Left kidney (tissue), 2 donors: ENCODE results near the gene DHX15. TPM values are rescaled to one million over a fixed set of nuclear protein-coding genes. Genes with fewer than 3 reads are reported as not detected.
"Not testable (repeated sequence)": the region's sequence is repeated elsewhere in the genome, so short reads cannot be mapped to it uniquely, and the experiment has no call there.

ENCODE experiments used
- DNase-seq: peaks from one replicate; pipeline ENCODE4 v3.0.0-alpha.2; 2013
- polyA plus RNA-seq: library from polyadenylated mRNA; unstranded; fragments of 120-200 nt; gene quantifications from one replicate; pipeline ENCODE4 v1.2.1, GENCODE V29; 2013; ENCODE audit not compliant: insufficient read length

DHX15 gene
- polyA plus RNA-seq, 1 donor = 290 TPM

DNA sequence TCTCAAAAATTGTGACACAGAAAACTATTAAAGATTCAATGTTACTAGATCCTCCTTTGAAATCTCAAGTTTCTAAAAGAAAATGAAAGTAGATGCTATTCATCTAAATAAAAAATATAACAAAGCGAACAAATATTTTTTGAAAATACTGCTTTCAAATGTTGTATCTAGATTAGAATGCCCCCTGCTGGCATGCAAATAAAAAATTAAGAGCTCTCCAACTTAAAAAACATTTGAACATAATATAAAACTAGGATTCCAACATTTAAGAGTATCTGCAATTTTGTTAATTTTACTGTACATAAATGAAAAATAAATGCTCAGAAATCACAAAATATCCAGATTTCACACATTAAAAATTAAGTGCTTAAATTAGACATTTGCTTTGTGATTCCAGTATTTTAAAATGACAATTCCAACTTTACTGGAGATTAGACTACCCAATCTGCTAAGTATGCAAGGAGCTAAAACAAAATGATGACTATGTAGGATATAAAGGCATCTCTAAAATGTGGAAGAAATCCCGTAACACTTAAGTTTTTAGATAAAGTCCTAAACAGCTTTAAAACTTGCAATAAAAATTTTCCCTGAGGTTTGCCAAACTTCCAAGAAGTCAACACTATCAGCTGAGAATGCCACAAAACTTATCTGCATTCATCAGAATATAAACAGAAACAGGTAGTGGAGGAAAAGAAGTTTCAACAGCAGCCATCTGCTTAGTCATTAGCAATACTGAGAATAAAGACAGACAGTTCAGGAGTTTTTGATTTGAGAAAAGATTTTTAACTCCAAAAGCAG is 32.7 kb downstream of the DHX15 start:
- DNase-seq = no peak

DNA sequence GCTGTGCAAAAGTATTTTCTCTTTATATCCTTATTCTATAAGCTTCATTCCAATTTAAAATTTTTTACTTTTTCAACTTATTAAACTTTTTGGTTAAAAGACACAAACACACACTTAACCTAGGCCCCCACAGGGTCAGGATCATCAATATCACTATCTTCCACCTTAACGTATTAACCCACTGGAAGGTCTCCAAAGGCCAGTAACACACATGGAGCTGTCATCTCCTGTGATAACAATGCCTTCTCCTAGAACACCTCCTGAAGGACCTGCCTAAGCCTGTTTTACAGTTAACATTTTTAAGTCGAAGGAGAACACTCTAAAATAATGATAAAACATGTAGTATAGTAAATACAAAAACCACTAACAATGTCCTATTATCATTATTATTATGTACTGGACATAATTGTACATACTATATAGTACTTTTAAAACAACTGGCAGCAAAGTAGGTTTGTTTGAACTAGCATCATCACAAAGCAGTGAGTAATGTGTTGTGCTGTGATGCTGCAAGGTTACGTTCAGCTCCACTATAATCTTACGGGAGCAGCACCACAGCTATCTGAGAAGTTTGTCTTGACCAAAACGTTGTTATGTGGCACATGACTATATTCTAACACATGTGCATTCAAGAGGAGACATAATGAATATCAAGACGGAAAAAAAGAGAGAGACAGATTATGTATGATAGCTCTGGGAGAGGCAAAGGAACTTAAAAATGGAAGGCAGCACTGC is 33.7 kb downstream of the DHX15 start:
- DNase-seq = no peak

DNA sequence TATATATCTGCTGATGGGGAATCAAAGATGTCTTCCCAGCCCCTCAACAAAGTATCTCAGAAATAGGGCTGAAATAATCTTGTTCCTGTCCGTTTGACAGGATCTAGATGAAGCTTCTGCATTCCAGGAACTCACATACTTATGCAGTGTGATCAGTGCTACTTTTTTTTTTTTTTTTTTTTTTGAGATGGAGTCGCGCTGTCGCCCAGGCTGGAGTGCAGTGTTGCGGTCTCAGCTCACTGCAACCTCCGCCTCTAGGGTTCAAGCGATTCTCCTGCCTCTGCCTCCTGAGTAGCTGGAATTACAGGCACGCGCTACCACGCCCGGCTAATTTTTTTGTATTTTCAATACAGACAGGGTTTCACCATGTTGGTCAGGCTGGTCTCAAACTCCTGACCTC is 36.4 kb downstream of the DHX15 start:
- DNase-seq = no peak

DNA sequence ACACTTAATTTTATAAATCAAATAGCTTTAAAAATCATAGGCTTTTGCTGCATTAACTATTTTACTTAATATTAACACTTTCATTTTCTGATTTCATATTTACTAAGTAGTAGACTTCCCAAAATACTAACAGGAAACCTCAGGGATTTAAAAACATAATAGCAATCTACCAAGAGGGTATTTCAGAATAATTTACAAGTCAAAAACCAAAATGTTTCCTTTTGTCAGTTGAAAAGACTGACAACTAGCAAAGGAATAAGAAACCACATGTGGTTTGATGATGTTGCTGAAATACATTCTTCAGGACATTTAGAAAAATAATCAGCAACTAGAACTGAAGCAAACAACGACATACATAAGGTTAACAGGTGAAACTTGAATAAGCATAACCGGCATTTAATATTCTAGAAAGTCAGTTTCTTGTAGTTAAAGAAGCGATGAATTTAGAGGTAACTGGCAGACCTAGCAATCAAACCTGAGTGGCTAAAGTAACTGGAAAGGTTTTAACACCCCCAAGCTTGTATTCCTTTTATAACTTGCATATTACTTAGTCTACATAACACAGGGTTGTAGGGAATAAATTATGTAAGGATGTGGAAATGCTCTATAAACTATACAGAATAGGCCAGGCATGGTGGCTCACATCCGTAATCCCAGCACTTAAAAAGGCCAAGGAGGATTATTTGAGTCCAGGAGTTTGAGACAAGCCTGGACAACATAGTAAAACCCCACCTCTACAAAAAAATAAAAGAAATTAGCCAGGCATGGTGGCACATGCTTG is 40.0 kb downstream of the DHX15 start:
- no peak for DNase-seq

DNA sequence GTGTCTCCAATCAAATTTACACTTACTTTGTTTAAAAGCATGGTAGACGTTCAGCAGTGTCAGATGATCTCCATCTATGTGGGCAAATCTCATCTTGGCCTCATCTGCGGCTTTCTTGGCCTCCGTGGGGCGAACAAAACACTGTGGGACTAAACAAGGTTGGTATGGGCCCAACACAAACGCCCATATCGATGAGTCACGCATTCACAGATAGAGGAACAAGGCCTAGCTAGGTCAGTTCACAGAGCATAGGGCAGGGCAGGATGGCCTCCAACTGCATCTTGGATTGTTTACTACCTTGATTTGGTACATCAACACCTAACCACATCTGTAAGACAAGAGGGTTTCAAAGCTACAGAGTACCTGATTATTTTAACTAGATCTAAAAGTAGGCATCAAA is 47.3 kb downstream of the DHX15 start:
- no peak for DNase-seq

DNA sequence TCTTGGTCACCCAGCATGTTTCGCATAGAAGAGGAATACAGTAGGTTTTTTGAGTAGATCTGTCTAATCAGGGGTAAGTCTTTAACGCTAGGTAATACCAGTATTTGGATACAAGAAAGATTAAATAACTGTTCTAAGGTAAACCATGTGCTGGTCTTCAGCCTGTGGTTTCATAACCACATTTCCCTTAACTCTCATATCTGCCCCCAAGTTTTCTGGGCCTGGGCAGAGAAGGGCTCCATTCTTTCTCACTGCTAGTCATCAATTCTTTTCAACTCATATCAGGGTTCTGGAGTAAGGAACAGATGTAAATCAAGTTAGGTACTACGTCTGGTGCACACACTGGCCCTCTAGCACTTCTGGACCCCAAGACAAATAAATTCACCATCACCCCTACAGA is 49.0 kb downstream of the DHX15 start:
- DNase-seq = no peak

DNA sequence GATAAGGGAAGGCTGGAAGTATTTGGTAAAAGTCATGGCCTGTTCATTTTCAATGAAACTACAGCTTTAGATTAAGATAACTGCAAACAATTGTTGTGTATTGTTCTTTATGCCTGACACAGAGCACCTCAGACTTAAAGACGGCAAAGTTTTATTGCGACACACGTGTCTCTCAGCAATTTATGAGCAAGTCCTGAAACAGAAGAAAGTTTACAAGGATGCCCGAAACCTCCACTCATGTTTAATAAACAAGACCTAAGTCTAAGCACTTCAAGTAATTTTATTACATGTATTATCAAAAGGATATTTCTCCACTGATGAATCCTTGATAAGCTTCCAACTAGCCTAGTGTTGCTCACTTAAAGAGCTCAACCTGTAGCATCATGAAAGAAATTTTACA is 51.0 kb downstream of the DHX15 start:
- DNase-seq = no peak

DNA sequence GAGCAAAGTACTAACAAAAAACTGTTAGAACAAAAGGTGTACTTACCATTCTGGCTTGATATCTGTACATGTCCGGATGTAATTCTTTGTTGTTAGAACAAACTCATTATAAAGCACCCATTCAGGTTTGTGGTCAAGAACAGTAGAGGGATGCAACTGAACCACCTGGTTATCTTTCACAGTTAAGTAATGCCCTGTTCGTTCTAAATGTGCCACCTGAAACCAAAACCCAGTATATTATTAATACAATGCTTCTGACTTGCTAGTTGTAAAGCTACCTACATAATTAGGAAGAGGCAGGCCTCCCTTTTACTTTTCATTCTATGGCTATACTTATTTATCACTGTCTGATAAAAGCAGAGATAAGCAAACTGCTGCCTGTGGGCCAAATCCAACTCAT is 54.8 kb downstream of the DHX15 start:
- DNase-seq = no peak

DNA sequence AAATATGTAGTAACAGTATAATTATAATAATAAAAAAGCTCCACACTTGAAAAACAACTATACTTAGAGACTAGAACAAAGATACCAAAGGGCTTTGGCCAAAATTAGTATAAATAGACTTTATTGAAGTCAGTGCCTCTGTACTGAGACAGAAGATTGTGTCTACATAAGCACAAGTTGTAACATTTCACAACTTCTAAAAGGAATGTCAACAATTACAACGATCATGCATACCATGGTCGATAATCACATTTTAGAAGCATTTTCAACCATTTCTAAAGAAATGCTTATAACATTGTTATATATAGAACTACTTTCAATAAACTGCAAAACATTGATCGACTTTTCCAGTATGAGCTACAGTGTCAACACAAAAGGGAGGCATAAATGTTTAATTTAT is 57.0 kb downstream of the DHX15 start:
- DNase-seq = no peak

DNA sequence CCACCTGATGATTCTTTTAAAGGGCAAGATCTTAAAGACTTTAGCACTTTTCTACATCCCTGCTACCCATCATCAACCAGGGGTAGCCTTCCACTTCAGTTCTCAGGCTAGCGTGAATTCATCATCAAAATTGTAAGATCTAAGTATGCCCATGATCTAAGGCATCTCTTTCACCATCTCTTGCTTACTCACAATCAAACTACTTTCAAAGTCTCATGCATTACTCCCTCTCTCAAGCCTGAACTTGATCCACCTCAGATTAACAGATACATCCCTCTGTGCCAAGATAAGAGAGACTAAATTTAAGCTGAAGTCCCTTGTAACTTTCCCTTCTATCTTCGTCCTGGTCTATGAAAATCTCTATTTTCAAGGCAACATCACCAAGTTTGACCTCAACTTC is 62.8 kb downstream of the DHX15 start:
- no peak for DNase-seq

DNA sequence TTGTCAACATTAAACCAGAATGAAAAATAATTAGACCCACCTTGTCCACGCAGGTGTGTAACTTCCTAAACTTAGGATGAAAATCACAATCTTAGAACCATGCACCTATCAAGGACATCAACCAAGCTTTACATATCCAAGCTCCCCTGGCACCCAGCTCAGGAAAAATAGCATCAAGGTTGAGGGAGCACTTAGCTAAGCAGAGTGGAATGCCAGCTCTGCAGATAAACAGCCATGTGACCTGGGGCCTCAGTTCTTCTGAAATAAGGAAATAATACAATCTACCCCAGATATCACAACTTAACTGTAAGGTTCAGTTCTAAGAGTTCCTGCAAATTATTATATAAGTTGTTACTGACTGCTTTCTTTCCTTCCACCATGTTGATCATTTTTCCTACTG is 64.7 kb downstream of the DHX15 start:
- DNase-seq = no peak

DNA sequence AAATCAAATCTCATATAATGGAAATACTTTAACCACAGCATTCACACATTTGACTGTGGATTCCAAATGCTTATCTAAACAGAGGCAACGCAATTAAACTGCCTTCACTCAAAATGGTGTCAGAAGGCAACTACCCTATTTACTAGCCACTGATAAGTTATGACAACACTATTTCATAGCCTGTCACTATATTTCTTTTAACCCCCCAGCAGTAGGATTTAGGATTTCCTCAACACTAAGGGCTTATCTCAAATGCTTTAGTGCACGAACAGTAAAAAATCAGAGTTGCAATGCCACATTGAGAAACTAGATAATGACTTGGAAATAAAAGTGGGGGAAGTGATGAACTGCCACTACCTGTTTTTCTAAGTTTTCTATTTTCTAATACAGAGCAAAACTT is 66.7 kb downstream of the DHX15 start:
- no peak for DNase-seq

DNA sequence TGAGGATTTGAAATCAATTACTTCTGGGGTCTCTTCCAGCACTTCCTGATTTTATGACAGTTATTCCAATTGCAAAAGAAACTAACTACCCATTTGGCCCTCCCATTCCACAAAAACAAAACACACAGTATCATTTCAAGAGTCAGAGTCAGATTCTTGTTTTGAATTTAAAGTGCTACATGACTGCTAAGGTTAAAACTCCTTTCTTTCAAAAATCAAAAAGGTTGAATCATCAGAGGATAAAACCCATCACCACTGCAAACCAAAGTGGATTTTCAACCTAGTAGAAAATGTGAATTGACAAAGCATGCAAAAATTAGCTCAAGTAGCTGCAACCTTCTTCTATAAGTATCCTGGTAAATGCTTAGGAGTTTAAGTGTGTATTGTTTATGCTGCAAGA is 67.4 kb downstream of the DHX15 start:
- no peak for DNase-seq

DNA sequence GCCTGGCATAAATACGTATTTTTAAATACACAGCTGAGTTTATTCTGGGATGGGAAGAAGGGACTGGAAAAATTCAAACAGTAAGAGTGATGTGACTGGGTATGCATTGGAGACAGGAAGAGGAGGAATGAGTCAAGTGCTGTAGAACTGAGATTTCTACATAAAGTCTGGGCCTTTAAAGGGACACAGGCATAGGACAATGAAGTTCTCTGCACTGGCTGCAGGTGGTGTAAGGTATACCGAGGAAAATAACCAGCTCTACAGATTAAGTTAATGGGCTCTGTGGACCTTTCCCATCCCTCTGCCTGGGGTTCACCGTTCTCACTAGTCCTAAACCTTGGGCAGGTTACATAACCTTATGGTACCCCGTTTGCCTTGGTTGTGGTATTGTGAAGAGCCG is 68.7 kb downstream of the DHX15 start:
- DNase-seq = no peak

DNA sequence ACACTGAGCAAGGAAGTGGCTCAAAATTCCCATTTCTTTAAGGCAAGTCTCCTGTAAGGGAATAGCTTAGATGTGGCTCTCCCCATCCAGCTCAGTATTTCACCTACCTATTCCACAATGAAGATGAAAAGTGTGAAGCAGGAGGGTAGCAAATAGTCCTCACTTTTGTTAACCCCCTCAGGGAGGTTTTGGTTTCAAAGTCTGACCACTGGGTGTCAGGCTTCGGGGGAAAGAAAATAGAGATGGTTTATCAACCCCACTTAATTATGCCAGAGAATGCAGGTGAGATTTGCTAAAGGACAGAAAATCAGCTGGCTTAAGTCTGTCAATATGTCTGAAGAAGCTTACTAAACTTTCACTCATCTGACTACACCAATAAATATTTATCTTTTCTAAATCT is 69.5 kb downstream of the DHX15 start:
- DNase-seq = no peak

DNA sequence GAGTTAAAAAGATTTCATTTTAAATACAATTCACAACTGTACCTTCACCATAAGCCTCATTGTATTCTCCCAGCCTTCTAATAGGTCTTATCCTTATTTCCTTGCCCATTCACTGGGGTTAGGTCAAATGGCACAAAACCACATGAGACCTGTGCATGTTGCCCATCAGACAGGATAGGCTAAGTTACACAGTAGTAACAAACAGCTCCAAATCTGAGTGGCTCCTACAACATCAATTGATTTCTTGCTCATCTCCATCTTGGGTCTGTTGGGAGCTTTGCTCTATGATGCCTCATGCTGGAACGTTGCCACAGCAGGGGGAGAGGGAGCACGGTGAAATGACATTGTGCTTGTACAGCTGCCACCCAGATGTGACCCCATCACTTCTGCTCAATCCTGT is 70.6 kb downstream of the DHX15 start:
- no peak for DNase-seq

DNA sequence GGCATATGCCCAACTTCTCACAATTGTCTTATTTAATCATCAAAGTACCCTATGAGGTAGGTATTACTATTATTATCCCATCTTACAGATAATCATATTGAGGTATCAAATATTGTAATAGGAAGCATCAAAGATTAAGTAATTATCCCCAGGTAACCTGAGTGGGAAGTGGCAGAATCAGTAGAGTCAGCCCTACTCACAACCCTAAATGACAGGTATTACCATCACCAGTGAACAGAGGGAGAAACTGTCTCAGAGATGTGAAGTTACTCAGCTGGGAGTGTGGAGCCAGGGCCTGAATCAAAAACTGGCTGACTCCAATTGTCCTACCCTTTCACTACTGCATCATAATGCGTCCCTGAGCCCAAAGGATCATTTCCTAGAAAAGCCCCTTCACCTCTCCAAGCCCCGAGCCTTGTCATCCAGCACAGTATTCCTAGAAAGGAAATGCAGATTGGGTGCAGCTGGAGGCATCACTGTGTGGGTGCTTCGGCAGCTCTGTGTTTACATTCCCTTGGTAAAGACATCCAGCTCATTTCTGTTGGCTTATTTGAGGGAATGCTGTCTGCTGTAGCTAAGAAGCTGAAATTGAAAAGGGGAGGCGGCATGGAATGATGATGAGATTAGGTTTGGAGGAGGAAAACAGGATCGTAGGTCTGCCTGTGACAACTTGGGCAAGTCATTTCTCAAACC is 72.8 kb downstream of the DHX15 start:
- no peak for DNase-seq

DNA sequence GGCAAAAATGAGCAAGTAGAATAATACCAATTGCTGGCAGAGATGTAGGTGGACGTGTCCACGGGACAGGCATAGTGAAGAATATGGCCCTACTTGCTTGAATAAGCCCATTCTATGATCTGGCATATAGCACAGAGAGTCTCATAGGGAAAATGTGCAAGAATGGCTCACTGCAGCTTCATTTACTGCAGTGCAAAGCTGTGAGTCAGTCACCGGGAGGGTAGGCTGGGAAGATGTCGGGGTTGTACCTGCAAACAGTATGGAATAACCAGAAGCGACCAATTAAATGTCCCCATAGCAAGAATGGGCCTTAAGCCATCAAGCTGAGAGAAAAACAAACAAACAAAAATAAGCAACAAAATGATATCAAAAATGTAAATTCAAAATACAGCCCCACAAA is 74.3 kb downstream of the DHX15 start:
- no peak for DNase-seq

DNA sequence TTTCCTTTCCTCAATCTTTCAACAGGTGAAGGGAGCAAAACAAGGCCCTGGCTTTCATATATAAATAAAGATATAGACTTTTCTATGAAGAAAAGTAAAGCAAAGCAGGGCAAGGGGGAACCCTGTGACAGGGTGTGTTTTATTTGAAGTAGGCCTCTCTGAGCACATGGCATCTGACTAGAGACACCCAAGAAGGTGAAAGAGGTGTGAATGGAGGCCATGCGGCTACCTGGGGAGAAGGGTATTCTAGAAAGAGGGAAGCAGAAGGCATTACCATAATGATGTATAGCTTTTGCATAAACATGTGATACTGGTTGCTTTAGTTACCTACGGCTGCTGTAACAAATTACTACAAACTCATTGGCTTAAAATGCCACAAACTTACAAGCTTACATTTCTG is 75.8 kb downstream of the DHX15 start:
- no peak for DNase-seq

DNA sequence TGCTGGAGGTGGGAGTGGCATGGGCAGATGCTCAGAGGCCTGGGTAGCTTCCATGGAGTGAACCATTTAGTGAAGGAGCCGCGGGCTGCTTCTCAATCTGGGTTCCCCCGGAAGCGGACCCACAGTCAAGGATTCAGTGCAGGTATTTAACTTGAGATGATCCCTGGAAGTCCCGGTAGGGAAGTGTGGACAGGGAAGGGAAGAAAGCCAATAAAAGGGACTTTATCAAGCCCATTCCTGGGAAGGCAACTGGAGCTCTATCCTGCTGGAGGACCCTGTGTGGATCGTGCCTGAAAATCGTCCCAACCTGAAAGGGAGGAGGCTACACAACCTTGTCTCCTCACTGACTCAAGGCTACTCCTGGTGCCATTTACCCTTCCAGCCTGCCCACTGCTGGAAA is 76.9 kb downstream of the DHX15 start:
- DNase-seq = no peak

DNA sequence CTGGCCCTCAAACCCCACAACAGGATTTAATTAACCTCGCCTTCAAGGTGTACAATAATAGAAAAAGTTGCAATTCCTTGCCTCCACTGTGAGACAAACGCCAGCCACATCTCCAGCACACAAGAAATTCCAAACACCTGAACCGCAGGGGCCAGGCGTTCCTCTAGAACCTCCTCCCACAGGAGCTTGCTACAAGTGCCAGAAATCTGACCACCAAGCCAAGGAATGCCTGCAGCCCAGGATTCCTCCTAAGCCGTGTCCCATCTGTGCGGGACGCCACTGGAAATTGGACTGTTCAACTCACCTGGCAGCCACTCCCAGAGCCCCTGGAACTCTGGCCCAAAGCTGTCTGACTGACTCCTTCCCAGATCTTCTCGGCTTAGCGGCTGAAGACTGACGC is 81.3 kb downstream of the DHX15 start:
- not testable (repeated sequence) for DNase-seq

DNA sequence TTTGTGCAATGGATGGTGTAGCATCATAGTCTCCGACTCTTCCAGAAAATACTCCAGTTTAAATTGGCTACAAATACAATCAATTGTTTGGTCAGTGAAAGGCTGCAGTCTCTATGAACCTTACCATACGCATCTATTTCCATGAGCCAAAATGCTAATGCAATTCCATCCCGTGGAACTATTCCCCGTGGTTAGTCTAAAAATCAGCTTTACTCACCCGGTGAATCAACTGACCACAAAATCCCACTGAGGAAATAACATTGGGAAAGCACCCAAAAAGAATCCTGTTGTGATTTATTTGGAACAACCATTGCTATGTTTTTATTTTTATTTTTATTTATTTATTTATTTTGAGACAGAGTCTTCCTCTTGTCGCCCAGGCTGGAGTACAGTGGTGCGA is 87.1 kb downstream of the DHX15 start:
- no peak for DNase-seq

DNA sequence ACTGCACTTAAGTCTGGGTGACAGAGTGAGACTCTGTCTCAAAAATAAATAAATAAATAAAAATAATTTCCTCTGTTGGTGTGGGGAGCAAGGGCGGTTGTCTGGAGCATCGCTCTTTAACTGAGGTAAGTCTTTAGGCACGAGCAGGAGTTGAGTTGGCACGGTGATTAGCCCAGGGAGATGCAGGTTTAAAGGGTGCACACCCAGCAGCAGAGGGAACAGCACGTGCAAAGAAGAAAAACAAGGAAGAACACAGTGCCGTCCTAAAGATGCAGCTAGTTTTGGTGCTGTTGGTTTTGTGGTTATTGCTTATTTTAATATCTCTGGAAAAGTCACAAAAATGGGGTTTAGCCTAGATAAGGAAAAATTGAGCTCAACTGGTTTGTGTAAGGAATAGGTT is 87.8 kb downstream of the DHX15 start:
- no peak for DNase-seq
